Colonic mucosa (tissue), 4 donors: ENCODE results near the gene CPNE5. TPM values are rescaled to one million over a fixed set of nuclear protein-coding genes. Genes with fewer than 3 reads are reported as not detected.
A peak's percentile ranks its signal among the peaks of the same experiment; 100 is the strongest.

ENCODE experiments used
- DNase-seq: peaks from one replicate; pipeline ENCODE4 v3.0.0-alpha.2; 2020
- H3K27ac ChIP-seq: fragments of 200-600 bp; one replicate; pipeline ENCODE4 v1.8.0; 2021
- H3K27me3 ChIP-seq: fragments of 200-600 bp; one replicate; pipeline ENCODE4 v1.8.0; 2021
- H3K36me3 ChIP-seq: fragments of 200-600 bp; one replicate; pipeline ENCODE4 v1.8.0; 2021
- H3K4me1 ChIP-seq: fragments of 200-600 bp; one replicate; pipeline ENCODE4 v1.8.0; 2021; ENCODE audit warnings: mild to moderate bottlenecking
- H3K4me3 ChIP-seq: fragments of 200-600 bp; one replicate; pipeline ENCODE4 v1.8.0; 2021
- H3K9ac ChIP-seq, 2 donors: one replicate each; pipeline ENCODE4 v1.7.0; 2013; ENCODE audit warnings: control low read depth in 2 of 2, low read depth in 2 of 2, low read length in 2 of 2
- H3K9me3 ChIP-seq: fragments of 200-600 bp; one replicate; pipeline ENCODE4 v1.8.0; 2021
- intact Hi-C: fragments of 100-400 bp; cut with DNase I; formaldehyde crosslinking; loops from one replicate; pipeline ENCODE4 v1.14.1; 2022
- total RNA-seq, 2 donors: library from RNA; stranded (reverse); fragmentation: NEBNext Ultra II Directional in 1 of 2; extraction: Animal tissue kit (Norgen Biotek cat#: 25700) in 1 of 2; gene quantifications; one replicate each; pipeline ENCODE4 v1.2.1, GENCODE V29; 2021
- TF ChIP-seq, protein P1 (sequence below): fragments of 200-600 bp; IDR thresholded peaks from one replicate; pipeline ENCODE4 v1.8.0; 2022; ENCODE audit warnings: antibody characterized with exemption, mild to moderate bottlenecking
- donor health status: healthy.
- donor health status: DM: no; HTN: no; CAD: no.
- donor health status: DM: no; HTN: no; CAD: no.

CPNE5 gene
- total RNA-seq, 2 donors from 2014 or later, result 4.6 to 8.0 TPM

DNA sequence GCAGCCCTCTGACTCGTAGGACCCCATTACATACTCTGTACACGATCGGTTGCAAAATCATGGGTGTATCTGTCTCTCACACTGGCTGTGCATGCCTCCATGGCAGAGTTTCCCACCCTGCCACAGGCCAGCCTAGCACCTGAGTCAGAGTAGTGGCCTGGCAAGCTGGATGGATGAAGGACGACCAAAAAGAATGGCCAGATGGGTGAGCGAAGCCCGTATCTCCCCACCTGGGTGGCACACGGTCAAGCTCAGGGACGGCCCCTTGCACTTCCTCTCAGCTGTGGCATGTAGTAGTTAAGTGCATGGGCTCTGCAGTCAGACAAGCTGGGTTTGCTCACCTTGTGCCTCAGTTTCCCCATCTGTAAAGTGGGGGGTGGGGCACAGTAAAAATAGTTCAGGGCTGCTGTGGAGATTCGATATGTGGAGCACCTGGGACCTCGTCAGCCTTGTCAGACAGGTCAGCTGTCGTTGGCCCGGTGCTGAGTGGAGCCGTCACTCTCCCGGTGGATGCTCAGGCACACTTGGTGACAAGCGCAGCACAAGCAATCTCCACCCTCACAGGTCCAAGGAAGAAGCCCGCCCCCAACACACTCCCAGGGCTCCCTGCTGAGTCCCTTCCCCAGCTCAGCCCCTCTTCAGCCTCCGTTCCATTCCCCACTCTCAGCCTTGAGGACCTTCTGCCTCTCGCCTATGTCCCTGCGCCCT lies 12.6 kb downstream of the CPNE5 start:
- TF ChIP-seq, protein P1, sequence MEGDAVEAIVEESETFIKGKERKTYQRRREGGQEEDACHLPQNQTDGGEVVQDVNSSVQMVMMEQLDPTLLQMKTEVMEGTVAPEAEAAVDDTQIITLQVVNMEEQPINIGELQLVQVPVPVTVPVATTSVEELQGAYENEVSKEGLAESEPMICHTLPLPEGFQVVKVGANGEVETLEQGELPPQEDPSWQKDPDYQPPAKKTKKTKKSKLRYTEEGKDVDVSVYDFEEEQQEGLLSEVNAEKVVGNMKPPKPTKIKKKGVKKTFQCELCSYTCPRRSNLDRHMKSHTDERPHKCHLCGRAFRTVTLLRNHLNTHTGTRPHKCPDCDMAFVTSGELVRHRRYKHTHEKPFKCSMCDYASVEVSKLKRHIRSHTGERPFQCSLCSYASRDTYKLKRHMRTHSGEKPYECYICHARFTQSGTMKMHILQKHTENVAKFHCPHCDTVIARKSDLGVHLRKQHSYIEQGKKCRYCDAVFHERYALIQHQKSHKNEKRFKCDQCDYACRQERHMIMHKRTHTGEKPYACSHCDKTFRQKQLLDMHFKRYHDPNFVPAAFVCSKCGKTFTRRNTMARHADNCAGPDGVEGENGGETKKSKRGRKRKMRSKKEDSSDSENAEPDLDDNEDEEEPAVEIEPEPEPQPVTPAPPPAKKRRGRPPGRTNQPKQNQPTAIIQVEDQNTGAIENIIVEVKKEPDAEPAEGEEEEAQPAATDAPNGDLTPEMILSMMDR, result no peak
- no peak for DNase-seq
- Histone ChIP-seq H3K4me3 (no peak overlapping the region), H3K36me3 (no peaks in the 10 kb centered on the region), H3K27ac (no peak overlapping the region), H3K9me3 (no peaks in the 10 kb centered on the region), H3K27me3 (no peaks in the 10 kb centered on the region), H3K4me1 (peaks cover 5% of the 10 kb centered on the region), H3K9ac (peak overlapping the region in 1 of 2 donors; percentile 7)
- intact Hi-C loops, result no loop called here

GRCh38 chr6:36825994-36826393 lies 13.2 kb downstream of the CPNE5 start:
- H3K9me3 ChIP-seq, result no peaks in the 10 kb centered on the region
- H3K36me3 ChIP-seq, result no peaks in the 10 kb centered on the region
- DNase-seq, result no peak
- no peaks in the 10 kb centered on the region for H3K27me3 ChIP-seq
- TF ChIP-seq, protein P1, result no peak
- no peak overlapping the region for H3K27ac ChIP-seq
- intact Hi-C loops, result no loop called here
- no peak overlapping the region for H3K9ac ChIP-seq
- H3K4me1 ChIP-seq, result peaks cover 5% of the 10 kb centered on the region
- H3K4me3 ChIP-seq, result no peak overlapping the region

DNA sequence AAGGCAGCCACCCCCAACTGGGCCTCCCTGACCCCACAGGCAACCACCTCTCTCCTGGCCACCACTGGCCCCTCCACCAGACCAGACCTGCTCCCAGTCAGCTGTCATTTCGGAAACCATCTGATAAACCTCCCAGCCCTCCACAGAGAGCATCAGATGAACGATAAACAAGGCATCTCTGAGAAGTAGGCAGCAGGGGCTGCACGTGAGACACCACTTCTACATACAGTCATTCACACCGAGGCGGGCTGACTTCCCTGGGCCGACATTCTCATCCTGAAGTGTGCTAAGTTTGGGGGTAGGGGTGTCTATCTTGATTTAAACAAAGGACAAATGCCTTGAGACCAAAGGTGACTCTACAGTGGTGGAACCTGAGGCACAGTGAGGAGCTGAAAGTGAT lies 13.8 kb downstream of the CPNE5 start:
- intact Hi-C loops, result no loop called here
- H3K27me3 ChIP-seq, result no peaks in the 10 kb centered on the region
- DNase-seq, result no peak
- no peak overlapping the region for H3K27ac ChIP-seq
- H3K9me3 ChIP-seq, result no peaks in the 10 kb centered on the region
- TF ChIP-seq, protein P1, result no peak
- no peak overlapping the region for H3K9ac ChIP-seq
- H3K36me3 ChIP-seq, result no peaks in the 10 kb centered on the region
- H3K4me1 ChIP-seq, result peaks cover 4% of the 10 kb centered on the region
- no peak overlapping the region for H3K4me3 ChIP-seq

DNA sequence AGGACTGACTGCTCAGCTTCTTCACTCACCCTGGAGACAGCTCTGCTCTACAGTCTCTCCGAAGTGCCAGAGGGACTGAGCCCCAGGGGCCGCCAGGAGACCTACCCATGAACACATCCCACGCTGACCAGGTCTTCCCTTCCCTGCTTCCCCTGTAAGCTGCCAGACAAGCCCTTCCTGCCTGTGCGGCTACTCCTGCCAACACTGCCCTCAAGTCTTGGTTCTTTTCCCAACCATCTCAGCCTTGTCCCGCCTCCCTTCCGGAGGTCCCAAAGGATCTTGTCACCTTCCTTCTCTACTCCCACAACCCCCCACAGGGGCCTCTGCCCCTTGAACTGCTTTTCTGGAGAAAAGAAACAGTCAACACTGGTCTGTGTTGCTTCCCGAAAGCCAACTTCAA lies 15.0 kb downstream of the CPNE5 start:
- TF ChIP-seq, protein P1, result no peak
- Histone ChIP-seq H3K9ac (no peak overlapping the region), H3K4me1 (no peaks in the 10 kb centered on the region), H3K4me3 (no peak overlapping the region), H3K36me3 (no peaks in the 10 kb centered on the region), H3K27ac (no peak overlapping the region), H3K27me3 (no peaks in the 10 kb centered on the region), H3K9me3 (no peaks in the 10 kb centered on the region)
- DNase-seq, result no peak
- intact Hi-C loops, result no loop called here

GRCh38 chr6:36823421-36824096 lies 15.7 kb downstream of the CPNE5 start:
- TF ChIP-seq, protein P1, result no peak
- Histone ChIP-seq H3K27ac (no peak overlapping the region), H3K4me3 (no peak overlapping the region), H3K4me1 (no peaks in the 10 kb centered on the region), H3K36me3 (no peaks in the 10 kb centered on the region), H3K9ac (no peak overlapping the region), H3K27me3 (no peaks in the 10 kb centered on the region), H3K9me3 (no peaks in the 10 kb centered on the region)
- intact Hi-C loops, result no loop called here
- DNase-seq, result no peak
